IPS-20b (cell line): ENCODE measurements around the gene B4GALNT3.

Experiments used
- H3K27ac ChIP-seq: one replicate; pipeline ENCODE4 v1.5.1; 2013; ENCODE audit warnings: low read length
- H3K27me3 ChIP-seq: 2 replicates; pipeline ENCODE4 v1.6.1; 2013; ENCODE audit warnings: mild to moderate bottlenecking, low read length, inconsistent platforms; ENCODE audit not compliant: insufficient read depth
- H3K36me3 ChIP-seq: 2 replicates; pipeline ENCODE4 v1.6.1; 2013; ENCODE audit warnings: low read depth, mild to moderate bottlenecking, inconsistent platforms, low read length, moderate library complexity; ENCODE audit not compliant: insufficient read depth
- H3K4me1 ChIP-seq: 2 replicates; pipeline ENCODE4 v1.6.1; 2013; ENCODE audit warnings: mild to moderate bottlenecking, control low read depth, inconsistent platforms, low read length, moderate library complexity; ENCODE audit not compliant: insufficient read depth
- H3K4me3 ChIP-seq: 2 replicates; pipeline ENCODE4 v1.5.1; 2013; ENCODE audit warnings: mild to moderate bottlenecking, low read length, inconsistent platforms
- H3K9ac ChIP-seq: 2 replicates; pipeline ENCODE4 v1.6.1; 2013; ENCODE audit warnings: low read depth, mild to moderate bottlenecking, inconsistent platforms, low read length, moderate library complexity
- H3K9me3 ChIP-seq: 2 replicates; pipeline ENCODE4 v1.6.1; 2013; ENCODE audit warnings: mild to moderate bottlenecking, low read depth, low read length, inconsistent platforms; ENCODE audit not compliant: insufficient read depth

Gene B4GALNT3

GRCh38 chr12:556498-556897, 96.8 kb downstream of the B4GALNT3 start:
- H3K9ac ChIP-seq: no peak overlapping the region
- H3K4me1 ChIP-seq: no peaks in the 10 kb centered on the region
- H3K27ac ChIP-seq: no peak overlapping the region
- H3K27me3 ChIP-seq: no peaks in the 10 kb centered on the region
- H3K36me3 ChIP-seq: no peaks in the 10 kb centered on the region
- H3K4me3 ChIP-seq: no peak overlapping the region
- H3K9me3 ChIP-seq: no peaks in the 10 kb centered on the region

- Histone ChIP-seq H3K4me1 (no peaks in the 10 kb centered on the region), H3K9me3 (no peaks in the 10 kb centered on the region), H3K36me3 (no peaks in the 10 kb centered on the region)
Observed at GRCh38 chr12:558580-558979, 98.8 kb downstream of the B4GALNT3 start.

GRCh38 chr12:559208-559905, 99.6 kb downstream of the B4GALNT3 start:
- H3K4me1 ChIP-seq: no peaks in the 10 kb centered on the region
- H3K9me3 ChIP-seq: no peaks in the 10 kb centered on the region
- H3K27me3 ChIP-seq: no peaks in the 10 kb centered on the region
- H3K4me3 ChIP-seq: no peak overlapping the region
- H3K36me3 ChIP-seq: no peaks in the 10 kb centered on the region
- H3K27ac ChIP-seq: no peak overlapping the region
- no peak overlapping the region for H3K9ac ChIP-seq

More at GRCh38 chr12:558580-558979, 98.8 kb downstream of the B4GALNT3 start:
- H3K27me3 ChIP-seq: no peaks in the 10 kb centered on the region
- H3K27ac ChIP-seq: no peak overlapping the region
- no peak overlapping the region for H3K9ac ChIP-seq
- H3K4me3 ChIP-seq: no peak overlapping the region

- no peaks in the 10 kb centered on the region for H3K4me1 ChIP-seq
- H3K27me3 ChIP-seq: no peaks in the 10 kb centered on the region
- H3K9ac ChIP-seq: no peak overlapping the region
- H3K27ac ChIP-seq: no peak overlapping the region
- no peaks in the 10 kb centered on the region for H3K36me3 ChIP-seq
- no peaks in the 10 kb centered on the region for H3K9me3 ChIP-seq
- no peak overlapping the region for H3K4me3 ChIP-seq
Observed at GRCh38 chr12:559906-560455, 100.2 kb downstream of the B4GALNT3 start.

- H3K4me1 ChIP-seq: no peaks in the 10 kb centered on the region
Observed at GRCh38 chr12:560691-561390, 101.1 kb downstream of the B4GALNT3 start.

GRCh38 chr12:561391-561705, 101.6 kb downstream of the B4GALNT3 start:
- no peak overlapping the region for H3K4me3 ChIP-seq
- no peak overlapping the region for H3K27ac ChIP-seq

More at GRCh38 chr12:560691-561390, 101.1 kb downstream of the B4GALNT3 start:
- H3K27ac ChIP-seq: no peak overlapping the region
- H3K4me3 ChIP-seq: no peak overlapping the region
- no peaks in the 10 kb centered on the region for H3K36me3 ChIP-seq
- H3K9ac ChIP-seq: no peak overlapping the region
- H3K27me3 ChIP-seq: no peaks in the 10 kb centered on the region
- H3K9me3 ChIP-seq: no peaks in the 10 kb centered on the region

GRCh38 chr12:561908-562593, 102.3 kb downstream of the B4GALNT3 start:
- no peaks in the 10 kb centered on the region for H3K36me3 ChIP-seq
- no peaks in the 10 kb centered on the region for H3K27me3 ChIP-seq
- H3K27ac ChIP-seq: no peak overlapping the region
- no peaks in the 10 kb centered on the region for H3K9me3 ChIP-seq
- H3K4me1 ChIP-seq: no peaks in the 10 kb centered on the region
- no peak overlapping the region for H3K9ac ChIP-seq
- no peak overlapping the region for H3K4me3 ChIP-seq

More at GRCh38 chr12:561391-561705, 101.6 kb downstream of the B4GALNT3 start:
- H3K9me3 ChIP-seq: no peaks in the 10 kb centered on the region
- H3K36me3 ChIP-seq: no peaks in the 10 kb centered on the region
- no peaks in the 10 kb centered on the region for H3K27me3 ChIP-seq
- no peak overlapping the region for H3K9ac ChIP-seq
- no peaks in the 10 kb centered on the region for H3K4me1 ChIP-seq

GRCh38 chr12:562634-563033, 102.9 kb downstream of the B4GALNT3 start:
- Histone ChIP-seq H3K27ac (no peak overlapping the region), H3K9ac (no peak overlapping the region), H3K4me1 (no peaks in the 10 kb centered on the region), H3K9me3 (no peaks in the 10 kb centered on the region), H3K36me3 (no peaks in the 10 kb centered on the region), H3K4me3 (no peak overlapping the region), H3K27me3 (no peaks in the 10 kb centered on the region)

- no peak overlapping the region for H3K4me3 ChIP-seq
- H3K27ac ChIP-seq: no peak overlapping the region
- H3K36me3 ChIP-seq: no peaks in the 10 kb centered on the region
- no peaks in the 10 kb centered on the region for H3K27me3 ChIP-seq
- no peaks in the 10 kb centered on the region for H3K4me1 ChIP-seq
- H3K9me3 ChIP-seq: no peaks in the 10 kb centered on the region
- no peak overlapping the region for H3K9ac ChIP-seq
Observed at GRCh38 chr12:563250-563781, 103.6 kb downstream of the B4GALNT3 start.

GRCh38 chr12:563787-564298, 104.1 kb downstream of the B4GALNT3 start:
- no peaks in the 10 kb centered on the region for H3K4me1 ChIP-seq
- H3K4me3 ChIP-seq: no peak overlapping the region
- H3K9me3 ChIP-seq: no peaks in the 10 kb centered on the region
- H3K9ac ChIP-seq: no peak overlapping the region
- H3K27me3 ChIP-seq: peaks cover under 1% of the 10 kb centered on the region
- H3K27ac ChIP-seq: no peak overlapping the region
- no peaks in the 10 kb centered on the region for H3K36me3 ChIP-seq

- Histone ChIP-seq H3K36me3 (no peaks in the 10 kb centered on the region), H3K9ac (no peak overlapping the region), H3K4me1 (no peaks in the 10 kb centered on the region), H3K27me3 (peaks cover 7% of the 10 kb centered on the region), H3K27ac (no peak overlapping the region), H3K9me3 (no peaks in the 10 kb centered on the region), H3K4me3 (no peak overlapping the region)
Observed at GRCh38 chr12:565161-565560, 105.4 kb downstream of the B4GALNT3 start.
